Measurements from ENCODE around the gene KANK3.
"Not testable (repeated sequence)": the region's sequence is repeated elsewhere in the genome, so short reads cannot be mapped to it uniquely, and the experiment has no call there.

Gene KANK3

GRCh38 chr19:8316351-8317125, 26.5 kb downstream of the KANK3 start:
- DNase-seq, result no peak

- not testable (repeated sequence) for DNase-seq
Measured at GRCh38 chr19:8314981-8315640, 28.0 kb downstream of the KANK3 start.

- no peak for DNase-seq
Measured at GRCh38 chr19:8311461-8312260, 31.4 kb downstream of the KANK3 start.

- DNase-seq, result no peak
Measured at GRCh38 chr19:8310342-8311055, 32.6 kb downstream of the KANK3 start.

- no peak for DNase-seq
Measured at GRCh38 chr19:8308891-8309291, 34.2 kb downstream of the KANK3 start.

GRCh38 chr19:8307965-8308866, 34.8 kb downstream of the KANK3 start, which contains the start of gene CD320:
Gene CD320 (minus strand): TSS chr19:8308358. CDS start chr19:8308290, 68 bp downstream.
- peak; percentile 85 for DNase-seq

- DNase-seq, result peak; percentile 19
Measured at GRCh38 chr19:8307400-8307964, 35.6 kb downstream of the KANK3 start.

GRCh38 chr19:8306235-8307054, 36.6 kb downstream of the KANK3 start:
- DNase-seq, result peak; percentile 19

GRCh38 chr19:8305798-8306197, 37.3 kb downstream of the KANK3 start:
- DNase-seq, result peak; percentile 3

GRCh38 chr19:8304841-8305621, 38.0 kb downstream of the KANK3 start:
- DNase-seq, result peak; percentile 19

- peak; percentile 6 for DNase-seq
Measured at GRCh38 chr19:8302734-8303133, 40.3 kb downstream of the KANK3 start.

GRCh38 chr19:8302357-8302691, 40.7 kb downstream of the KANK3 start:
- no peak for DNase-seq

- not testable (repeated sequence) for DNase-seq
Measured at GRCh38 chr19:8291337-8291736, 51.7 kb downstream of the KANK3 start.

GRCh38 chr19:8276508-8276907, 66.6 kb downstream of the KANK3 start:
- DNase-seq, result not testable (repeated sequence)
